ENCODE measurements around the gene CTNNA2. TPM values are rescaled to one million over a fixed set of nuclear protein-coding genes. Genes with fewer than 3 reads are reported as not detected.

CTNNA2 gene
- total RNA-seq, 1 experiment from 2014 or later, result 5.5 TPM

DNA sequence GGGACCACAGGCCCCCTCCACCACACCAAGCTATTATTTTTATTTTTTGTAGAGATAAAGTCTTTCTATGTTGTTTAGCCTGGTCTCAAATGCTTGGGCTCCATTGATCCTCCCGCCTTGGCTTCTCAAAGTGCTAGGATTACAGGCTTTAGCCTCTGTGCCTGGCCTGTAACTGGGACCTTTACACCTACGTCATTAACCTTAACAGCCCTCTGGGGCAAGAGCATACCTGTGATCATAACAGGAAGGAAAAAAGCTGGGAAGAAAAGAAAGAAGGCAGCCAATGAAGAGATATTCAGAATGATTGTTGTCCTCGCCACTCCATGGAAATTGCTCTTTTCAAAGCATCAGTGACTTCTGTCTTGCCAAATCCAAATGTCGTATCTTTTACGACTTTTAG, 453.5 kb downstream of the CTNNA2 start:
- TF ChIP-seq, protein P1, sequence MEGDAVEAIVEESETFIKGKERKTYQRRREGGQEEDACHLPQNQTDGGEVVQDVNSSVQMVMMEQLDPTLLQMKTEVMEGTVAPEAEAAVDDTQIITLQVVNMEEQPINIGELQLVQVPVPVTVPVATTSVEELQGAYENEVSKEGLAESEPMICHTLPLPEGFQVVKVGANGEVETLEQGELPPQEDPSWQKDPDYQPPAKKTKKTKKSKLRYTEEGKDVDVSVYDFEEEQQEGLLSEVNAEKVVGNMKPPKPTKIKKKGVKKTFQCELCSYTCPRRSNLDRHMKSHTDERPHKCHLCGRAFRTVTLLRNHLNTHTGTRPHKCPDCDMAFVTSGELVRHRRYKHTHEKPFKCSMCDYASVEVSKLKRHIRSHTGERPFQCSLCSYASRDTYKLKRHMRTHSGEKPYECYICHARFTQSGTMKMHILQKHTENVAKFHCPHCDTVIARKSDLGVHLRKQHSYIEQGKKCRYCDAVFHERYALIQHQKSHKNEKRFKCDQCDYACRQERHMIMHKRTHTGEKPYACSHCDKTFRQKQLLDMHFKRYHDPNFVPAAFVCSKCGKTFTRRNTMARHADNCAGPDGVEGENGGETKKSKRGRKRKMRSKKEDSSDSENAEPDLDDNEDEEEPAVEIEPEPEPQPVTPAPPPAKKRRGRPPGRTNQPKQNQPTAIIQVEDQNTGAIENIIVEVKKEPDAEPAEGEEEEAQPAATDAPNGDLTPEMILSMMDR (conservative IDR thresholded peaks at IDR 0.05), result no peak
- Histone ChIP-seq H2AFZ (ENCODE audit: low read length) (no peak overlapping the region), H3K4me2 (ENCODE audit: insufficient read depth, insufficient read length, low read length) (no peak overlapping the region), H2BK5ac (ENCODE audit: insufficient read length, low read length) (no peak overlapping the region), H3K27ac (ENCODE audit: insufficient read length, low read depth, low read length) (no peak overlapping the region), H2AK5ac (ENCODE audit: insufficient read length, low read length) (no peak overlapping the region), H4K20me1 (ENCODE audit: control insufficient read depth, insufficient read depth, insufficient read length) (no peaks in the 10 kb centered on the region), H3K18ac (ENCODE audit: insufficient read length, low read depth, low read length) (no peak overlapping the region), H3K14ac (ENCODE audit: insufficient read depth, low read length) (no peak overlapping the region), H4K91ac (ENCODE audit: insufficient read length, low read depth, low read length) (no peak overlapping the region), H3K23me2 (ENCODE audit: insufficient read length, low read depth, low read length, poor library complexity, severe bottlenecking) (no peaks in the 10 kb centered on the region), H3K79me1 (ENCODE audit: insufficient read depth, low read depth, low read length, poor library complexity, severe bottlenecking) (no peaks in the 10 kb centered on the region), H2BK12ac (ENCODE audit: insufficient read length, low read depth, low read length) (no peak overlapping the region), H3K27me3 (ENCODE audit: insufficient read depth, low read length) (no peaks in the 10 kb centered on the region), H2BK20ac (ENCODE audit: low read depth, low read length, poor library complexity, severe bottlenecking) (no peak overlapping the region), H2BK120ac (ENCODE audit: low read depth, low read length, poor library complexity, severe bottlenecking) (no peak overlapping the region), H4K8ac (replicated peaks; ENCODE audit: insufficient read length, low read depth, low read length) (no peak overlapping the region), H3K79me2 (ENCODE audit: insufficient read depth, low read length) (no peaks in the 10 kb centered on the region), H3K9me3 (ENCODE audit: control insufficient read depth, low read depth, low read length) (no peaks in the 10 kb centered on the region), H2BK15ac (ENCODE audit: low read depth, low read length) (no peak overlapping the region), H3K23ac (ENCODE audit: insufficient read length, low read depth, low read length) (no peak overlapping the region), H3K56ac (ENCODE audit: insufficient read length, low read depth, low read length) (no peak overlapping the region), H3K4ac (ENCODE audit: low read depth, low read length) (no peak overlapping the region), H3K9ac (ENCODE audit: extremely low read depth, insufficient read length, low read length) (no peak overlapping the region), H4K5ac (ENCODE audit: insufficient read length, low read depth, low read length) (no peak overlapping the region), H3T11ph (ENCODE audit: low read length) (no peak overlapping the region), H3K4me1 (ENCODE audit: insufficient read depth, low read length) (peaks cover 7% of the 10 kb centered on the region; the same call in 1 of the 2 replicates)
- peak overlapping the region in 1 of 3 experiments; percentile 55; a peak in 1 of 7 replicates for H3K27ac Mint-ChIP-seq
- no peak for DNase-seq
- no peaks in the 10 kb centered on the region for H3K36me3 Mint-ChIP-seq (ENCODE audit: insufficient read depth in 1 of 3, low read depth in 3 of 3)
- no peaks in the 10 kb centered on the region for H3K27me3 Mint-ChIP-seq (ENCODE audit: low read depth)
- no CpG with 5 or more reads among the region's 5 CpGs for WGBS (ENCODE audit: extremely low coverage, insufficient read length, low lambda C conversion rate)
- no peaks in the 10 kb centered on the region for H3K9me3 Mint-ChIP-seq
- H3K4me3 Mint-ChIP-seq, result no peak overlapping the region; a peak in 1 of 5 replicates
- H3K4me1 Mint-ChIP-seq, result peaks cover 15 to 28% of the 10 kb centered on the region in 2 experiments

Measured in H9 (cell line).